GM13976 (cell line): ENCODE measurements around the gene GSK3A.

Experiments
- DNase-seq: peaks from one replicate; pipeline ENCODE4 v3.0.0; 2012; ENCODE audit warnings: low spot score
- in situ Hi-C: fragments of 300-500 bp; cut with MboI; formaldehyde crosslinking; loops from one replicate; pipeline ENCODE4 v1.12.0; 2022; ENCODE audit warnings: low sequenced_read_pairs, mixed read lengths, inconsistent platforms; ENCODE audit not compliant: unreplicated experiment
- TF ChIP-seq, protein P1 (sequence below): IDR thresholded peaks from 2 replicates; pipeline ENCODE4 v1.5.1; 2012; ENCODE audit warnings: borderline replicate concordance, mild to moderate bottlenecking; ENCODE audit not compliant: insufficient read depth; ENCODE audit errors: extremely low read depth, missing control alignments, control extremely low read depth

GSK3A gene

DNA sequence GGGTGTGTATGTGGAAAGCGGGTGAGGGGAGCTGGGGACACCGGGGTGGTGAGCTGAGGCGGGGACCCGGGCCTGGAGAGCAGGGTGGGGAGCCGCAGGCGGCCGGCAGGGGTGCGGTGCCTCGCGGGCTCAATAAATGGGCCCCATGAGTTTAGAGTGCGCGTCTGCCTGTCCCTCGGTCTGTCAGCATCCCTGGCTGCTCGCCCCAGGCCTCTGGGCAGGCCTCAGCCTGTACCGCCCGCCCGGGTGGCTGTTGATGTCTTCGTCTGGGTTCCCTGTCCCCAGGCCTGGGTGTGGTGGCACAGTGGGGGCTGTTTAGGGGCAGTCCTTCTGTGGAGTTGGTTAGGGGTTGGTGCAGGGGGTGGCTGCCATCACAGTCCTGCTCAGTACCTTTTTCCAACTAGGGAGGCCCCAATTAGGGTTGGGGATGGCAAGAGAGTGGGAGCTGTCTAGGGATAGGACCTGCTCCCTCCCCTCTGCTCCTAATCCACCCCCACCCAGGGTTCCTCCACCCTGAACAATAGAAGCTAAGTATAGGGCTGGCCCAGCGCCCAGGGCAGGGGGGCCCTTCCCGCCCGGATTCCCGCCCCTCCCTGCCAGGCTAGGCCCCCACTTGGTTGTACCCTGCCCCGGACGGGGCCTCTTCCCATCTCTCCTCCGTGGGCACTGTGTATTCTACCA, 38.9 kb upstream of the GSK3A start:
- in situ Hi-C loops = no loop called here
- TF ChIP-seq, protein P1, sequence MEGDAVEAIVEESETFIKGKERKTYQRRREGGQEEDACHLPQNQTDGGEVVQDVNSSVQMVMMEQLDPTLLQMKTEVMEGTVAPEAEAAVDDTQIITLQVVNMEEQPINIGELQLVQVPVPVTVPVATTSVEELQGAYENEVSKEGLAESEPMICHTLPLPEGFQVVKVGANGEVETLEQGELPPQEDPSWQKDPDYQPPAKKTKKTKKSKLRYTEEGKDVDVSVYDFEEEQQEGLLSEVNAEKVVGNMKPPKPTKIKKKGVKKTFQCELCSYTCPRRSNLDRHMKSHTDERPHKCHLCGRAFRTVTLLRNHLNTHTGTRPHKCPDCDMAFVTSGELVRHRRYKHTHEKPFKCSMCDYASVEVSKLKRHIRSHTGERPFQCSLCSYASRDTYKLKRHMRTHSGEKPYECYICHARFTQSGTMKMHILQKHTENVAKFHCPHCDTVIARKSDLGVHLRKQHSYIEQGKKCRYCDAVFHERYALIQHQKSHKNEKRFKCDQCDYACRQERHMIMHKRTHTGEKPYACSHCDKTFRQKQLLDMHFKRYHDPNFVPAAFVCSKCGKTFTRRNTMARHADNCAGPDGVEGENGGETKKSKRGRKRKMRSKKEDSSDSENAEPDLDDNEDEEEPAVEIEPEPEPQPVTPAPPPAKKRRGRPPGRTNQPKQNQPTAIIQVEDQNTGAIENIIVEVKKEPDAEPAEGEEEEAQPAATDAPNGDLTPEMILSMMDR = no peak
- no peak for DNase-seq

DNA sequence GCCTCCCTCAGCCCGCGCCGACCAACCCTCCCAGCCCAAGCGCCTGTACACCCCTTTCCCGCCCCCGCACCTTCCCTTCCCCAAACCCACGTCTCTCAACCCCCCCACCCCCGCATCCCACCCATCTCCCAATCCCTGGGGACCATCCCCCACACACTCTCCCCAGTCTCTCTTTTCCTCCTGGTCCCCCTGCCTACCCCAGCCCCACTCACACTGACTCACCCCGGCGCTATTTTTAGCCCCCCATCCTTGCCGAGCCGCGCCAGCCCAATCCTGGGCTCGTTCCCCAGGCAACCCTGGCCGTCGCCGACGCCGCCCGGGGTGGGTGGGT, 38.4 kb upstream of the GSK3A start:
- in situ Hi-C loops = no loop called here
- no peak for DNase-seq
- TF ChIP-seq, protein P1 = no peak

DNA sequence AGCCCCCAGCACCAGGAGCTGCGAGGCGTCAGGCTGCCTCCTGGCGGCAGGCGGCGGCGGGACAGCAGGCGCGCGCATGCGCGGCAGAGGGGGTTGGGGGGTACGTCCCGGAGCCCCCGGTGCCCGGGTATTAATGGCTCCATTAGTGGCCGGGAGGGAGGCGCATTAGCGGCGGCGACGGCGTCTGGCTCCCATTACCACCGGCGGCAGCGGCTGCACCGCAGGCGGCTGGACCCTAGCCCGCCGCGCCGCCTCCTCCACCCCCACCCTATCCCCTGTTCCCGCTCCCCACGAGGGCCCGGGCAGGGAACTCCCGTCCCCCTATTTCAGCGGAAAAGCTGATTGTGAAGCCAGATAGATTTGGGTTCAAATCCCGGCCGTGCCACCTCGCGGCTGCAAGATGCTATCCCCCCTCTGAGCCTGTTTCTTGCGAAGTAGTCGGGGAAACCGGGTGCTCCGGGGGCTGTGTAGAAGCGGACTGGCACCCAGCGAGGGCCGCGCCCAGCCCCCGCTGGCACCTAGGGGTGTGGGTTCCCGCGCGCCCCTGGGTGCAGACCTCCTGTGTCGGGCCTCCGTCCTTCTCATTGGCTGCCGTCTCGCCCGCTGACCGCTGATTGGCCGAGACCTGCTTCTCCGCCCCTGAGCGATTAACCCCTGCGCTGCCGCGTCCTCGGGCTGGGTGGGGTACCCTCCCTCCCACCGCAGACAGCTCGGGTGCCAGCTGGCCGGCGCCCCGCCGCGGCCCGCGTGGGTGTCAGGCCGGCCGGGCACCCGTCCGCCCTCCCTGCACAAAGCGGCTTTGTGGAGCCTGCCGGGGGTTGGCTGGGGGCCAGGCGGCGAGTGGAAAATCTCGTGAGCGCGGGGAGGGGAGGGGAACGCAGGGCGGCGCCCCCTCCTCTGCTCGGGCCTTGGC, 37.8 kb upstream of the GSK3A start:
- TF ChIP-seq, protein P1 = peak; percentile 94
- peak; percentile 93 for DNase-seq
- in situ Hi-C loops = no loop called here

DNA sequence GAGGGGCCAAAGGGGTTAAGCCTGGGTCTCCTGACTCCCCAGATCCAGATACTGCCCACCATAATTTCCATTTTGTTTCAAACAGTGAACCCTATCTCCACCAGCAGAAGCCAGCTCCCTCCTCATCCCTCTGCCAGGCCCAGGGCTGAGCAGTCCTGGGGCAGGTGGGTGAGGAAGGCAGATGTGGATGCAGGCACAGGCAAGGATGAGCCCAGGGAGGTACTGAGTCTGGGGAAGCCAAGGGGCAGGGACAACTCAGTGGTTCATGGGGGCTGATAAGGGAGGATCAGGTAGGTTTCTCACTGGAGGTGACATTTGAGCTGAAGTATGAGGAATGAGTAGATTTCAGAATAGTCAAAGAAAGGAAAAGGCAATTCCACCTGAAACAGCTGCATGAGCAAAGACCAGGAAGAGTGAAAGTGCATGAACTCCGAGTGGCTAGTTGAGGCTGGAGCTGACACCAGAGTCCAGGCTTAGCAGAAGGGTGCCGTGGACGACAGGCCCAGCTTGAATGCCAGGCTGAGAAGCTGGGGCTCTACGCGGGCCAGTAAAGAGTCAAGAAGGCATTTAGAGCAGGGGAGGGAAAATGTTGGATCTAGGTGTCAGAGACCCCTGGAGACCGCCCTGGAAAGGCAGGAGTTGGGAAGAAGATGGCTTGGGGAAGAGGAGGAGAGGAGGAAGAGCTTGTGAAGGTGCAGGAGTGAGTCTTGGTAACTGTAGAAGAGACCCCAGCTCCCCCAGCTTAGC, 36.9 kb upstream of the GSK3A start:
- in situ Hi-C loops = no loop called here
- DNase-seq = no peak
- TF ChIP-seq, protein P1 = no peak

DNA sequence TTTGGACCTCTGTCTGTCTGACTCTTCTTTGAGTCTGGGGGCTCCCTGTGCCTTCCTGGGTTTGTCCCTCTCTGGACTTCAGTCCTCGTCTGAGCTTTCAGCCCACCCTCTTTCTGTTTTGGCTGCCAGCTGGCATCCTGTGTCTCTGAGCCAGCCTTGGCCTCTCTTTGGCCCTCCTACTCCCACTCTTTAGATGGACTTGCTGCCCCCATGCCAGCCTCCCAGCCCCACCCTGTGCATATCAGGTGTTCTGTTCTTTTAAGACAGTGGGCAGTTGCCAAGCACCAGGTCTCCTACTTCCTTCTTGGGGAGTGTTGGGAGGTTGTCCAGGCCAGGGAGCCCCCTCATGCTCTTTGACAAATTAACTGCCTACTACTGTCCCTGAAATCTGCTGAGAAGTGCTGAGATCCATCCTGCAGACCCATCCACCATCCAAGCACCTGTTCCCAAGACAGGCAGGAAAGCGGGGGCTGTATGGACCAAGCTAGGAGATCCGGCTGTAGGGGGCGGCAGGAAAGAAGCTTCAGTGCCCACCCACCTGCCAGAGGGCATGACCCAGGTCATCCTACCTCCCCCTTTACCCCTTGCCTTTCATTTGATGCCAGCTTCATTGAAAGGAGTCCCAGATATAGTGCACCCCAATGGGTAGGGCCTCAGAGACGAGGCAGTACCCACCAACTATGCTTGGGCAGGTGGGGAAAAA, 36.2 kb upstream of the GSK3A start:
- in situ Hi-C loops = no loop called here
- no peak for DNase-seq
- TF ChIP-seq, protein P1 = no peak
